GM12864 (cell line): ENCODE measurements around the gene ZNF385B.

Experiments used
- DNase-seq: peaks from one replicate; pipeline ENCODE4 v3.0.0-alpha.2; 2011; ENCODE audit warnings: low read depth
- H3K4me3 ChIP-seq: 2 replicates; pipeline ENCODE4 v1.5.1; 2011; ENCODE audit warnings: mild to moderate bottlenecking, low read depth, low read length, control low read depth
- TF ChIP-seq, protein P1 (sequence below): IDR thresholded peaks from 2 replicates; pipeline ENCODE4 v1.5.1; 2011; ENCODE audit warnings: low read depth, mild to moderate bottlenecking, moderate library complexity, low read length, control low read depth, inconsistent platforms; ENCODE audit errors: missing control alignments

ZNF385B gene

DNA sequence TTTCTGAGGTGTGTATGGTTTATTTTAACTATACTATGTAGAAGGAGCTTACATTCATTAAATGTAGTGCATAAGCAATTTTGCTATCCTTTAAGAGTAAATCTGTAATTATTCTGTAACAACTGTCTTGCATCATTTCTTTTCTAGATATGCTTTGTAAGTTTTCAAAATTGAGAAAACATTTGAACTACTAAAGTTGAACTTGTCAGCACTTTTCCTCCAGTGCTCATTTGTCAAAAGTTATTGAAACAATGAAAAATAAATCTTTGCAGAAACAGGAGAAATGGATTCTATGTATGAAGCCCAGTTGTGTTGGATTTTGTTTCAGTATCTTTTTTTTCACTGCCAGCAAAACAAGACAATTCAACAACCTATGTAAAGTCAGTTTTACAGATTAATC is 14.5 kb upstream of the ZNF385B start:
- TF ChIP-seq, protein P1, sequence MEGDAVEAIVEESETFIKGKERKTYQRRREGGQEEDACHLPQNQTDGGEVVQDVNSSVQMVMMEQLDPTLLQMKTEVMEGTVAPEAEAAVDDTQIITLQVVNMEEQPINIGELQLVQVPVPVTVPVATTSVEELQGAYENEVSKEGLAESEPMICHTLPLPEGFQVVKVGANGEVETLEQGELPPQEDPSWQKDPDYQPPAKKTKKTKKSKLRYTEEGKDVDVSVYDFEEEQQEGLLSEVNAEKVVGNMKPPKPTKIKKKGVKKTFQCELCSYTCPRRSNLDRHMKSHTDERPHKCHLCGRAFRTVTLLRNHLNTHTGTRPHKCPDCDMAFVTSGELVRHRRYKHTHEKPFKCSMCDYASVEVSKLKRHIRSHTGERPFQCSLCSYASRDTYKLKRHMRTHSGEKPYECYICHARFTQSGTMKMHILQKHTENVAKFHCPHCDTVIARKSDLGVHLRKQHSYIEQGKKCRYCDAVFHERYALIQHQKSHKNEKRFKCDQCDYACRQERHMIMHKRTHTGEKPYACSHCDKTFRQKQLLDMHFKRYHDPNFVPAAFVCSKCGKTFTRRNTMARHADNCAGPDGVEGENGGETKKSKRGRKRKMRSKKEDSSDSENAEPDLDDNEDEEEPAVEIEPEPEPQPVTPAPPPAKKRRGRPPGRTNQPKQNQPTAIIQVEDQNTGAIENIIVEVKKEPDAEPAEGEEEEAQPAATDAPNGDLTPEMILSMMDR: no peak

DNA sequence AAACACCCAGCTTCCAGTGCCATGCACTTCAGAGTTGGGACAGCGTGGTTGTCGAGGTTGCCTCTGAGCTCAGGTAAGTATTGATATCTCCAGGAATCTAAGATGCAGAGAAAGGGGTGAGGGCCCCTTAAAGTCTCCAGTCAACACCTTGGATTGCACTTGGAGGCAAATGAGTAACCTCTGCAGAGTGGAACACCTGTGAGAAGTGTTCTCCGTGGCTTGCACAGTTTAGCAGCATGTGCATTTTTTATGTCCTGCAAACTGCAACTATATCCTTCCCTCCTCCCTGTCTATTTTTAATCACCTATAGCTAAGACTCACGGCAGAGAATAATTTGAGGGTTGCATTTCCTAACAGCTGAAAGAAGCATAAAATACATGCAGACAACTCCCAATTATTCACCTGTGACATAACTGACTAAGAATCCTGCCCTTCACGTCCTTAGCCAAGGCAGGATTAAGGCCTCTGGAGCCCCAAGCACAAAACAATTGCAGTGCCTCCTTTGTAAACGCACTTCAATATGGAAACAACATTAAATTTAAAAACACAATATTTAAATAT is 1.6 kb upstream of the ZNF385B start:
- DNase-seq: no peak
- no peak overlapping the region for H3K4me3 ChIP-seq
- TF ChIP-seq, protein P1: no peak

More for the DNA sequence above, 14.5 kb upstream of the ZNF385B start:
- DNase-seq: no peak
- no peak overlapping the region for H3K4me3 ChIP-seq

DNA sequence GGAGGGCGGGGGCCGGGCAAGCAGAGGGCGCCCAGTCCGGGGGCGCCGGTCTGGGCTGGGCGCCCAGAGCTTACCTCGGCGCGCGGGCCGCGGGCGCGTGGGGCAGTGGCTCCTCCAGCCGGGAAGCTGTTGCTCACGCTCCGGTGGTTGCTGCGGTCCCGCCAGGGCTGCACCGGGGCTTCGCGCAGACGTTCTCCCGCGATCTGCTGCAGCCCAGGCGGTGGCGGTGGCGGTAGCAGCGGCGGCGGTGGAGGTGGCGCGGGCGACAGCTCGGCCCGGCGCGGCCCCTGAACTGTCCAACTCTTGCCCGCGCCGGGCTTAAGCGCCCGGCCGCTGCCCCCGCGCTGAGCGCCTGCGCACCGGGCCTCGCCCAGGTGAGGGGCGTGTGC is 391 bp downstream of the ZNF385B start:
- H3K4me3 ChIP-seq: no peak overlapping the region; the same call in 1 of the 2 replicates

DNA sequence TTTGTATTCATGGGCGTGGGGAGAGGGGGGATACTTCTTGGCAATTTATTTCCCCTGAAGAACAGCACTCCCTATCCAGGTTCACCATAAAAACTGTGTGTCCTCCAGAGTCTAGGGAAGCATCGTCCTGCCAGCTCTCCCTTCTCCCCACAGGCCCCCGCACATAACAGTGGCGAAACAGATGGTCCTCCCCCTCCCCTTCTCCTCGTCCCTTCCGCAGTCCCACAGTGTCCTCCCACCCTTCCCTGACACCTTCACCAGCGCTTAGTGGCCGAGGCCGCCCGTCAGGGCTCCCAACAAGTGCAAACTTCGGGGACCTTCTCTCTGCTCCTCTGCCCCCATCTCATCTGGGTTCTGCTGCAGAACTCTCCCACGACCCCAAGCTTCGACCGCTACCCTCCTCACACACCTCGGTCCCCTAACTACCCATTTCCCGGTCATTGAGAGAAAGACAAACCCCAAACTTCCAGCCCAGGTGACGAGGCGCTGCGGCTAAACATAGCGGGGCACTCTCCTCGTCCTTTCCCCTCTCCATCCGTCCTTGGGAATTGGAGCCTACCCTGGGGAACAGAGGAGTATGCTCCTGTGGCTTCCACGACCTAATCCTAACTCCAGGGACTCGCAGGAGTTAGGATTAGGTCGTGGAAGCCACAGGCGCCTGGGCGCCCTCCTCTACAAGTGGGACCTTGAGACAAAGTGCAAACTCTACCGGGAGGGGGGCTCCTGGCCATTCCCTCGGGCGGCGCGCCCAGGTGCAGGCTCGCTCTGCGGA is 971 bp downstream of the ZNF385B start:
- TF ChIP-seq, protein P1: no peak
- DNase-seq: no peak
- H3K4me3 ChIP-seq: no peak overlapping the region

More for the DNA sequence above, 391 bp downstream of the ZNF385B start:
- no peak for DNase-seq
- TF ChIP-seq, protein P1: no peak

DNA sequence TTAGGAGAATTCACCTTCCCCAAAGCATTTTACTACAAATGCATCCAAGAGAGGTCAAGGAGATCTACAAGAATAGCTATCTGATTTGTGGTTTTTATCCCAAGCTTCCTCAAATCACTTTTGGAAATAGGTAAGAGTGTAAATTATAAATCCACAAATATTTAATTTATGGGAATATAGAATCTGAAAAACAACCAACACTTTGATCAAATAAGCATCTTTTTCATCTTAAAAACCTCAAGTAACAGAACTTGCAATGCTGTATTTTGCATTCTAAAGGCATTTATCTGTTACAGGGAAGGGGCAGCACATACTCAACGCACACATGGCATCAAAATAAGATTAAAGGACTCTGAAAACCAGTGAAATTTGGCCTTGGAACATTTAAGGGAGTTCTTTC is 1.9 kb downstream of the ZNF385B start:
- no peak overlapping the region for H3K4me3 ChIP-seq
- DNase-seq: no peak
- TF ChIP-seq, protein P1: no peak

DNA sequence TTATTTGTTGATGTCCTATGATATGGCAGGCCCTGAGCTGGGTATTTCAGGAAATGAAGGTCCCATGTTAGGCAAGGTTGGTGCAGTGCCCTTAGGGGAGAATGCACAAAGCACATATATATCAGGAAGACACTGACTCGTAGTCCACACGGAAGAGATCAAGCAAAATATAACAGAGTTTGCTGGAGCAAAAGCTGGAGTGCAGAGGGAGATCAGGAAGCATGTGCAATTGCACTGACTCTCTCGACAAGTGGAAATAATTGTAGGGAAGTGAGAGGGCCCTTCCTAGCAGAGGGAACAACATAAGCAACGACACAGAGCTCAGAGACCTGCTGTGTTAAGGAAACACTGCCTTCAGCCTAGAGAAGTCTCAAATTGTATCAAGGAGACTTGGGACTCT is 4.2 kb downstream of the ZNF385B start:
- no peak for DNase-seq

More for the DNA sequence above, 4.2 kb downstream of the ZNF385B start:
- TF ChIP-seq, protein P1: no peak
- H3K4me3 ChIP-seq: no peak overlapping the region
